Activated CD4-positive, alpha-beta T cell treated with anti-CD3 and anti-CD28 coated beads, Interleukin-2, amount 50 U/mL, for 16 hours (primary cell): Measurements from ENCODE around the gene TSHR.
A peak's percentile ranks its signal among the peaks of the same experiment; 100 is the strongest.
"Not testable (repeated sequence)": the region's sequence is repeated elsewhere in the genome, so short reads cannot be mapped to it uniquely, and the experiment has no call there.

Experiments
- DNase-seq: peaks from one replicate; pipeline ENCODE4 v3.0.0-alpha.2; 2020

The TSHR gene

DNA sequence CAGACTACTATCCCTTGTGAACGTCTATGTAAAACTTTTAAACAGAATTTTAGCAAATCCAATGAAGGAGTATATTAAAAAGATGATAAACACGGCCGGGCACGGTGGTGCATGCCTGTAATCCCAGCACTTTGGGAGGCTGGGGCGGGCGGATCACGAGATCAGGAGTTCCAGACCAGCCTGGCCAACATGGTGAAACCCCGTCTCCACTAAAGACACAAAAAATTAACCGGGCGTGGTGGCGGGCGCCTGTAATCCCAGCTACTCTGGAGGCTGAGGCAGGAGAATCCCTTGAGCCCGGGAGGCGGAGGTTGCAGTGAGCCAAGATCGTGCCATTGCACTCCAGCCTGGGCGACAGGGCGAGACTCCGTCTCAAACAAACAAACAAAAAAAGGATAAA is 2.2 kb upstream of the TSHR start:
- DNase-seq = not testable (repeated sequence)

GRCh38 chr14:80954687-80955299 is 628 bp upstream of the TSHR start:
- peak; percentile 78 for DNase-seq

DNA sequence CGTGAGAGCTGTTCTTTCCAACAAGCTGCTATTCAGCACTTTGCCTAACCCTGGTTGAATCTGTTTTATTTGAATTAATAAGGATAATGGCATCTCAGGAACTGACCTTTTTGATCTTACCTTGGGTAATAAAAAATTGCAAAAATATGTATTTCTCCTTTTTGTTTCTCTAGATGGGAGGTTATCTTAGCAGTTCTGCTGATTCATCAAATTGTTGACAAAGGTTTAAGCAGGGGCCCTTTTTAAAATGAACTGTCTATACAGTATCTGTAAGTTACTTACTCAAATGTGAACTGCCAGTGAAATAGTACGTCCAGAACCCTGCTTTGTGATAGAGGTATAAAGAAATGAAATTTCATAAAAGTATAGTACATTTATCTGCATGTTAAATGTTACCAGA is 681 bp downstream of the TSHR start:
- no peak for DNase-seq

DNA sequence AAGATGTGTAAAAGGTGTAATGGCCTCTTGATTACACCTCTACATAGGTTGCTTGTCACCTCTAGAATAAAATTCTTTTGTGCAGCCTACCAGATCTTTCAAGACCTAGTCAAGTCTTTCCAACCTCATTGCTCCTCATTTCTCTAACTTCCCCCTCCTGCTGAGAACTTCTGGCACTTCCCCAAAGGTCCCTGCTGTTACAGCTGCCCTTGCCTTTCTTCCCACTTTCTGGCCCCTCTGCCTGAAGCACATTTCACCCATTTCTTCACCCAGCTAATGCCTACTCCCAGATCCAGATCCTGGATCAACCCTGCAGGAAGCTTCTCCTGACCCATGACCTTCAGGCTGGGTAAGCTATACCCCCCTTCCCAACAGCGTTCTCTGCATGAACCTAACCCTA is 1.5 kb downstream of the TSHR start:
- DNase-seq = no peak

DNA sequence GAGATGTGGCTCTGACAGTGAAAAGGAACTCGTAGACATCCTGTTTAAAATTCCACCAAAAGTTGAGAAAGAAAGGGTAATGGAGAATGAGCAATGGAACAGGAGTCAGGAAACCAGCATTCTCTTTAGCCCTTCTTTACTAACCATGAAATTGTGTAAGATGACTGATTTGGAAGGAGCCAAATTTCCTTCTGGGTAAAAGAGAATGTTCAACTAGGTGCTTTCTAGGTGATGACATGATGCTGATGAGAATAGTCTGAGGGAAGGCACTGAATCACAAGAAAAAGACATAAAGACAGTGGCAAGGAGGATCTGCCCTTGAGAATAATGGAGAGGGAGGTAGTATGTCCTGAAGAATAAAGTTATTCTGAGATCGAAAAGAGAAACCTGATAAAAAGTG is 2.2 kb downstream of the TSHR start:
- DNase-seq = no peak

- no peak for DNase-seq
Observed at GRCh38 chr14:80958226-80958625, 2.8 kb downstream of the TSHR start.

DNA sequence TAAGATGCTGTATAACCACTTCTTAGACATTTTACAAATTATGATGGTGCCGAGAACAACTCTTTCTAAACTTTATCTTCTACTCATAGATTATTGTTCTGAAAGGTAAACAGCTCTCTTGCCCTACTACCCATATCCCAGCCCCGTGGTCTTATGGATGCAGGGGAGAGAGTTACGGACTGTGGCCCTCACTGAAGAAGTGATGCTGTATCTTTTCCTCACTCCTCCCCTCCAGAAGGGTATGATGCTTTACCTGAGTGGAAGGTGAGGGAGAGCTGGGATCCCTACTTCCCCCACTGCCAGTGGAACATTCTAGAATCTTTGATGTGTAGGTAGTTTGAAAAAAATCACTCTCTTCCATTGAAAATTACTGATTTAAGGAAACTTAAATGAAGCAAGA is 3.5 kb downstream of the TSHR start:
- no peak for DNase-seq

DNA sequence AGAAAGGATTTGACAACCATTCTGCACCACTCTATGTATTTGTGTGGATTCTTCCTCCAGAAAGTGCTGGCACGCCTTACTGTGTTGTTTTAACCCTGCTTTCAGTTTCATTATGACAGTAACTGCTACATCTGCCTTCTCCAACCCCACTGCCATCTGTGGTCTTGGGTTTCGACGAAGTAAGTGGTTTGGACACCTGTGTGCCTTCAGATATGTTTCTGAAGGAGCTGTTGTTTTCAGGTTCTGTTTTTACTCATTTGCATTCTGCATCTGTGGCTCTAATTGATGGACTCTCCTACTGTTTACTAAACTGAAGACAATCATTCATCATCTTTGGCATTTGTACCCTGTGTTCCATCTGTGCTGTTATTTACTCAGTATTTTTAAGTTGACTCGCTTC is 4.1 kb downstream of the TSHR start:
- peak; percentile 96 for DNase-seq

- no peak for DNase-seq
Observed at GRCh38 chr14:80965037-80965436, 9.6 kb downstream of the TSHR start.

- DNase-seq = peak; percentile 39
Observed at GRCh38 chr14:80973931-80974641, 18.7 kb downstream of the TSHR start.

- DNase-seq = no peak
Observed at GRCh38 chr14:80974679-80975078, 19.3 kb downstream of the TSHR start.

- no peak for DNase-seq
Observed at GRCh38 chr14:80977221-80977620, 21.8 kb downstream of the TSHR start.

DNA sequence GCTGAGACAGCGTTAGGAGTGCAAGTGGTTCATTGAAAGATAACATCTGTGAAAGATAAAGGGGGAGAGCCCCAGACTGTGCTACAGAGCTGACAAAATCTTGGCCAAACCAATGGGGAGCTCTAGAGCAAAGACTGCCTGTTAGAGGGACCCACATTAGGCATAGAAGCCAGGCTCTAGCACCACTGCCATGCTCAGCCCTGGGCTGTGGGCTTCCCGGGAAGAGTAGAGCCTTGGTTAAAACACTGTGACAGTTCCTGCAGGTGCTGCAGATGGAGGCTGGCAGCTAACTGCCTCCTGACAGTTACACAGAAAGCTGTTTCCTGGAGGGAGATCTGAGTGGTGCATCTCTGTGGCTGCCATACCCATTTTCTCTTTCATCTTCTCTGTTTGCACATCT is 23.0 kb downstream of the TSHR start:
- peak; percentile 32 for DNase-seq

DNA sequence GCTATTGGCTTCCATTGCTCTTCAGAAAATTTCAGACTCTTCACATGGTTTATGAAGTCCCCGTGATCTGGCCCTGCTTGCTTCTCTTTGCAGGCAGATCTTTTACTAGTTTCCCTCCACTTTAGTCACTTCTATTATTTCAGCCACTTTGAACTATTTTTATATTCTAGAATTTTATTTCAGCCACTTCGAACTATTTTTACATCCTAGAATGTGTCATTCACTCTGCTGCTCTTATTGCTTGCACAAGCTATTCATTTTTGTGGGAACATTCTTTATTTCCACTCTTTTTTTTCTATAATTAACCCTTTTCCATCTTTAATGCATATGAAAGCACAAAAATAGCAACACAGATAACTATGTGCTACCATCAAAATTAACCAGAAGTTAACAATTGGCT is 24.5 kb downstream of the TSHR start:
- DNase-seq = no peak

- no peak for DNase-seq
Observed at GRCh38 chr14:80981156-80981555, 25.7 kb downstream of the TSHR start.

- DNase-seq = no peak
Observed at GRCh38 chr14:80981673-80982072, 26.3 kb downstream of the TSHR start.

DNA sequence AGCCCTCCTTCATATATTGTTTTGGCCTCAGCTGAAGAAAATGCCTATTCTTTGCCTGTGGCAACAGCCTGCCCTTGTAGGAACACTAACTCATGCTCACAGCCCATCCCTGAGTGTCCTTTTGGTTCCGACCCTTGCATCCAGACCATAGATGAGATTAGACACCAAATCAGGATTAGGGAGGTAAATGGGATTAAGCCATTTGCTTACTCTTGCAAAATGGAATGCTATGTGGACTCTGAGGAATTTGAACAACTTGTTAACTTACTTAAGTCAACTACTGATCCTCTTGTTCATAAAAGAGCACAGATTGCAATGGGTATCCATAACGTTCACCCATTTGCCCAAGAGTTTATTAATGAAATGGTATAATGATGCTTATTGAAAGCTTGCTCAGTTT is 27.3 kb downstream of the TSHR start:
- DNase-seq = no peak

- DNase-seq = peak; percentile 80
Observed at GRCh38 chr14:80987235-80988032, 32.0 kb downstream of the TSHR start.

- DNase-seq = no peak
Observed at GRCh38 chr14:80988192-80988591, 32.8 kb downstream of the TSHR start.

- peak; percentile 71 for DNase-seq
Observed at GRCh38 chr14:80988735-80989429, 33.5 kb downstream of the TSHR start.

DNA sequence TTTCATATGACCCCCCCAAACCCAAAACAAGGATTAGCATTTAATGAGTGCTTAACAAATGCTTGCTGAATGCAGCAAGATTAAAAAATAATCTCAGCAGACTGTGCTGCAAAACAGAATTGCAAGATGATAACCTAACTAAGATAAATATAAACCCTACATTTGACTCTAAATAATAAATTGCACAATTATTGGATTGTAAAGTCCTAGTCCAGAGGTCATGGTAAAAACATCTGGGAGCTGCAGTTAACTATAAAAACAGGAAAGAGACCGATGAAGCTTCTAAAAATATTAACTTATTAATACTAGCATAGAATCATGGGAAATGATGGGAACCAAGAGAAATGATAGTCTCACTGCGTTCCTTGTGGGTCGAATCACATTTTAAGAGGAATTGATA is 37.2 kb downstream of the TSHR start:
- DNase-seq = no peak

GRCh38 chr14:80996049-80996901 is 40.9 kb downstream of the TSHR start:
- peak; percentile 62 for DNase-seq
